ENCODE measurements around the gene GBE1.

- TF ChIP-seq CTCF (IDR thresholded peaks at IDR 0.05): no peak
- no peak for TF ChIP-seq POLR2AphosphoS5 (IDR thresholded peaks at IDR 0.05)
Measured at GRCh38 chr3:81549388-81549787, 212.1 kb downstream of the GBE1 start.

Data from suprapubic skin (tissue), 3 donors.